Nephron (organoid): ENCODE measurements around the gene RPS5.
"Not testable (repeated sequence)": the region's sequence is repeated elsewhere in the genome, so short reads cannot be mapped to it uniquely, and the experiment has no call there.

Experiments
- H3K27ac Mint-ChIP-seq, 3 experiments: 2 replicates each; pipeline ENCODE4 v1.8.0; 2020; ENCODE audit warnings: mixed read lengths in 3 of 3, mild to moderate bottlenecking in 2 of 3, moderate library complexity in 1 of 3
- H3K27me3 Mint-ChIP-seq: 2 replicates; pipeline ENCODE4 v1.8.0; 2021; ENCODE audit warnings: low read depth, mild to moderate bottlenecking, moderate library complexity, mixed read lengths
- H3K36me3 Mint-ChIP-seq: 2 replicates; pipeline ENCODE4 v1.8.0; 2020; ENCODE audit warnings: low read depth, mixed read lengths
- H3K4me1 Mint-ChIP-seq: 2 replicates; pipeline ENCODE4 v1.8.0; 2020; ENCODE audit warnings: mixed read lengths
- H3K4me3 Mint-ChIP-seq, 3 experiments: 2 replicates each; pipeline ENCODE4 v1.8.0; 2020; ENCODE audit warnings: mild to moderate bottlenecking in 3 of 3, mixed read lengths in 3 of 3, moderate library complexity in 2 of 3
- H3K9me3 Mint-ChIP-seq: 2 replicates; pipeline ENCODE4 v1.8.0; 2020; ENCODE audit warnings: mixed read lengths
- TF ChIP-seq, protein P1 (sequence below), 3 experiments: fragments of 200-600 bp; sonication (generic); IDR thresholded peaks; one replicate each; pipeline ENCODE4 v1.5.0; 2021; ENCODE audit warnings: antibody characterized with exemption in 3 of 3; ENCODE audit not compliant: unreplicated experiment in 3 of 3

RPS5 gene

DNA sequence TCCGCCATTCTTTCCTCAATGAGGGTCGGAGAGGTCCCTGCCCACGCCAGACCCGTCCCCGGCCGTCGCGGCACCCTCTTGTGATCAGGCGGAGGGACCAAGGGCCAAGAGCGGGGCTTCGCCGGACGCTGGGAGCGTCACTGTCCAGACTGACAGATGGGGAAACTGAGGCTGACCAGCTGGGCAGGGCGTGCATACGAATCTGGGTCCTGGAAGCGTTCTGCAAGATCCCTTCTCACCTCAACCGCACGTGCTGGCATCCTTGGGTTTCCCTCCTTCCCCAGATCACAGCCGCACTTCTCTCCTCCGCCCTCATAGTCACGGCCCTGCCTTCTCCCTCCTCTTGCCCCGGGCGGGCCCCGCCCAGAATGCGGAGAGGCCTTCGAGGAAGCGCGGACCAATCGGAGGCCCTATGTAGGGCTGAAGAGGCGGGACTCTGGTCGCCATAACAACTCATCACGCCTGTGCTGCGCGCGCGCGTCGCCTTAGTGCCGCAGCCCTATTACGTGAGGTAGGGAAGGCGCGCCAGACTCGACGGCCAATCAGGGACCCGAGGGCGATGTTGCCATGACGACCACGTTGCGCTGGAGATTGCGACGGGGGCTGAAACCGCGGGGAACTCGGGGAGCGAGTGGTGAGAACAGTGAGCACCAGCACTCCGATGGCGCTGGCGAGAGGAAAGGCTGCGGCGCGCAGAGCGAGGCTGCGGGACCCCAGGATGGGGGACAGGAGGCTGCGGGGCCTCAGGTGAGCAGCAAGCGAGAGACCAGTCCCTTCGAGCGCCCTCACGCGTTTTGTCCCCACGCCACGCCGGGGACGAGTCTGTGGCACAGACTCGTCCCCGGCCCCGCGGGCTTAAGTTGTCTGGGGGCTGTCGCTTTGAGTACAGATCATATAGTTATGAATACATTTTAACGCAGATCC lies 14.1 kb downstream of the RPS5 start:
- TF ChIP-seq, protein P1, sequence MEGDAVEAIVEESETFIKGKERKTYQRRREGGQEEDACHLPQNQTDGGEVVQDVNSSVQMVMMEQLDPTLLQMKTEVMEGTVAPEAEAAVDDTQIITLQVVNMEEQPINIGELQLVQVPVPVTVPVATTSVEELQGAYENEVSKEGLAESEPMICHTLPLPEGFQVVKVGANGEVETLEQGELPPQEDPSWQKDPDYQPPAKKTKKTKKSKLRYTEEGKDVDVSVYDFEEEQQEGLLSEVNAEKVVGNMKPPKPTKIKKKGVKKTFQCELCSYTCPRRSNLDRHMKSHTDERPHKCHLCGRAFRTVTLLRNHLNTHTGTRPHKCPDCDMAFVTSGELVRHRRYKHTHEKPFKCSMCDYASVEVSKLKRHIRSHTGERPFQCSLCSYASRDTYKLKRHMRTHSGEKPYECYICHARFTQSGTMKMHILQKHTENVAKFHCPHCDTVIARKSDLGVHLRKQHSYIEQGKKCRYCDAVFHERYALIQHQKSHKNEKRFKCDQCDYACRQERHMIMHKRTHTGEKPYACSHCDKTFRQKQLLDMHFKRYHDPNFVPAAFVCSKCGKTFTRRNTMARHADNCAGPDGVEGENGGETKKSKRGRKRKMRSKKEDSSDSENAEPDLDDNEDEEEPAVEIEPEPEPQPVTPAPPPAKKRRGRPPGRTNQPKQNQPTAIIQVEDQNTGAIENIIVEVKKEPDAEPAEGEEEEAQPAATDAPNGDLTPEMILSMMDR (IDR thresholded peaks at IDR 0.05; ENCODE audit: unreplicated experiment in 3 of 3), result no peak
- peaks cover 8% of the 10 kb centered on the region for H3K36me3 Mint-ChIP-seq
- peaks cover 17% of the 10 kb centered on the region for H3K4me1 Mint-ChIP-seq
- H3K9me3 Mint-ChIP-seq, result no peaks in the 10 kb centered on the region
- peak overlapping the region; percentile 53 to 88 (median 85) for H3K27ac Mint-ChIP-seq
- peak overlapping the region; percentile 90 to 93 (median 92) for H3K4me3 Mint-ChIP-seq
- no peaks in the 10 kb centered on the region for H3K27me3 Mint-ChIP-seq

DNA sequence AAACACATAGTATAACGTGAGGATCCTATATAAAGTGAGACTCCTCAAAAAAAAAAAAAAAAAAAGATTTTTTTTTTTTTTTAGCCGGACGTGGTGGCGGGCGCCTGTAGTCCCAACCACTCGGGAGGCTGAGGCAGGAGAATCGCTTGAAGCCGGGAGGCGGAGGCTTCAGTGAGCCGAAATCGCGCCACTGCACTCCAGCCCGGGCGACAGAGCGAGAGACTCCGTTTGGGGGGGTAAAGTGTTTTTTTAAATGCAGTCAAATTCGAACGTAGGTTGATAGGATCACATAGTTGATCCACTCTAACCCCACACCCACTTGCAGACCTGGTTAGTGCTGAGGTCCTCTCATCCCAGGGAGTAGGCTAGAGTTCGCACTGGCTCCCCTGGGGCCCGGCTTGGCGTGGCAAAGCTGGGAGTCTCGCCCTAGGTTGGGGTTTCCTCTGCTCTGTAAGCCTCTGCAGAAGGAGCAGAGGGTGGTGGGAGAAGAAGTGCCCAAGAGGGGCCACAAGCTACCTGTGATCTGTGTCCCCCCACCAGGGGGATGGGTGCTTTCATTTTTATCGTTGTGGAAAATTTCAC lies 14.9 kb downstream of the RPS5 start:
- Mint-ChIP-seq H3K27ac (no peak overlapping the region), H3K4me1 (peaks cover 22% of the 10 kb centered on the region), H3K9me3 (no peaks in the 10 kb centered on the region), H3K4me3 (peak overlapping the region; percentile 90 to 93 (median 92)), H3K36me3 (peaks cover 15% of the 10 kb centered on the region), H3K27me3 (no peaks in the 10 kb centered on the region)
- TF ChIP-seq, protein P1 (IDR thresholded peaks at IDR 0.05; ENCODE audit: unreplicated experiment in 3 of 3), result no peak

DNA sequence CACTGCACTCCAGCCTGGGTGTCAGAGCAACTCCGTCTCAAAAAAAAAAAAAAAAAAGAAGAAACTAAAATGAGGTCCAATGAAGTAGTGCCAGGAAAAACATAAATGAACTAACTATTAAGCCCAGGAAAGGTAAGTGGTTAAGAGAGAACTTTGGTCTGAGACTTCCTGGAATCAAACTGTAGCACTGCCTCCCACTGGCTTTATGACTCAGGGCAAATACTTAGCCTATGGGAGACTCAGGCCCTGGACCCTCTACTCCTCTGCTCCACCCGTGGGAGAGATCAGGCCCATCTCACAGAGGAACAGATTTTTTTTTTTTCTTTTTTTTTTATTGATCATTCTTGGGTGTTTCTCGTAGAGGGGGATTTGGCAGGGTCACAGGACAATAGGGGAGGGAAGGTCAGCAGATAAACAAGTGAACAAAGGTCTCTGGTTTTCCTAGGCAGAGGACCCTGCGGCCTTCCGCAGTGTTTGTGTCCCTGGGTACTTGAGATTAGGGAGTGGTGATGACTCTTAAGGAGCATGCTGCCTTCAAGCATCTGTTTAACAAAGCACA lies 16.9 kb downstream of the RPS5 start:
- Mint-ChIP-seq H3K27ac (peak overlapping the region in 1 of 3 experiments; percentile 37), H3K4me1 (peaks cover 39% of the 10 kb centered on the region), H3K4me3 (peak overlapping the region; percentile 31 to 61 (median 32)), H3K36me3 (peaks cover 19% of the 10 kb centered on the region)
- H3K9me3 Mint-ChIP-seq, H3K27me3 Mint-ChIP-seq: not testable (repeated sequence)

DNA sequence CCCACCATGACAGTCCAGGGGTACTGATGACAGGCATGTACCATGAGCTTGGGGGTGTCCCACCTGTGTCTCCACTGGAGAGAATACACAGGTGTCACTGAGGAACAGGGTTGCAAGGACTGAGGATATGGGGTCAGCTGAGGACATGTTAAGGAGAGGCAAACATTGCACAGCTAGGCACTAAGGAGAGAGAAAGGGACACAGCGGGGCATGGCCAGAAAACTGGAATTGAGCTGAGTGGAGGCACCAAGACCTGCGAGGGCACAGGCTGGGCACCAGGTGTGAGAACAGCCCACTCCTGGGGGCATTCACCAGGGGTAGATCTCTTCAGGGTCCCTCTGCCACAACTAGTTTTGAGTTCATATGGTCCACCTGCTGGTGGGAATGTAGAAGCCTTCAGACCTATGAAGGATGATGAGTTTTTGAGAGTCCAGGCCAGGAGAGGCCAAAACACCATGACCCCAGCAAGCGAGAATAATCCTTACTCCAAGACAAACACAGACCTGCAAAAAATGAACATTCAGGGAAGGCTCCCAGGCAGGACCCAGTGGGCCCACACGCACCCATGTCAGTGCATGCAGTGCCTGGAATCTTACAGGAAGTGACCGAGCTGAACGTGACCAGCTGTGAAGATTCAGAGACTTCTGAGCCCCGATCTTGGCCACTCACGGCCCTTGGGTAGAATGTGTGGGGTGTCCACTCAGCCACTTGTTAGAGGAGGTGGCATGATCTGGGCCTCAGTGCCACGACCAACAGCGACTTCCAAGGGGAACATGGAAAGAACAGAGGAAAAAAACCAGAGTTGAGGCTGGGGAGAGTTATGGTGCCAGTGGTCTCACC lies 20.0 kb downstream of the RPS5 start:
- Mint-ChIP-seq H3K9me3 (no peaks in the 10 kb centered on the region), H3K27ac (peak overlapping the region; percentile 65 to 97 (median 95)), H3K36me3 (peaks cover 20% of the 10 kb centered on the region), H3K4me1 (peaks cover 34% of the 10 kb centered on the region), H3K4me3 (peak overlapping the region; percentile 89 to 96 (median 90)), H3K27me3 (no peaks in the 10 kb centered on the region)
- TF ChIP-seq, protein P1 (IDR thresholded peaks at IDR 0.05; ENCODE audit: unreplicated experiment in 3 of 3), result peak; percentile 31 to 41 (median 31)

DNA sequence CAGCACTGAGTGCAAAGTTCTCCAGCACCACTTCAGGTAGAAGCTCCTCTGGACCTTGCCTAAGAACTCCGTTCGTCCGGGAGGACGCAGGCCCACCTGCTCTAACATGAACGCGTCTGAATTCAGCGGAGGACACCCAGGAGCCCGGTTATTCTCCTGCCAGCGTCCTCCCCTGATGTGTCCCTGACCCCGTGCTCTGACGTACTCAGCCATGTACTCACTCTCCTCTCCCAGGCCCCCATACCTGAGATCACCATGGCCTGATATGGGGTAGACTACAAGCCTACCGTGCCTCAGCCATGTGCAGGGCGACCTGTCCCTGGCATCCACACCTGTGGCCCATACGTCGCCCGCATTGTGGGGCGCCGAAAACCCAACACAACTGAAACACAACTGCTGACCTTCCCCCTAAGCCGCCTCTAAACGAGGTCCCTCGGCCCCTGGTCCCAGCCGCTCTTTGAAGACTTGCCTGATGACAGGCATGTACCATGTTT lies 20.6 kb downstream of the RPS5 start:
- H3K27ac Mint-ChIP-seq, result peak overlapping the region; percentile 85 to 97 (median 95)
- H3K4me1 Mint-ChIP-seq, result peaks cover 34% of the 10 kb centered on the region
- H3K4me3 Mint-ChIP-seq, result peak overlapping the region; percentile 89 to 96 (median 90)
- peaks cover 24% of the 10 kb centered on the region for H3K36me3 Mint-ChIP-seq
- H3K9me3 Mint-ChIP-seq, result no peaks in the 10 kb centered on the region
- TF ChIP-seq, protein P1 (IDR thresholded peaks at IDR 0.05; ENCODE audit: unreplicated experiment in 3 of 3), result no peak
- no peaks in the 10 kb centered on the region for H3K27me3 Mint-ChIP-seq
